Activated T-helper 2 cell treated with anti-CD3 and anti-CD28 coated beads, Interferon-gamma antibody, Interleukin-2, Interleukin-4, amounts not matched to agents 10 μg/mL and 5 μg/mL and 100 μg/mL, durations not matched to agents 14 hours and 24 hours and 36 hours (primary cell): Measurements from ENCODE around the gene NACA2. TPM values are rescaled to one million over a fixed set of nuclear protein-coding genes. Genes with fewer than 3 reads are reported as not detected.

ENCODE experiments used
- DNase-seq: peaks from one replicate; pipeline ENCODE4 v3.0.0; 2021; ENCODE audit warnings: low spot score
- H3K27ac Mint-ChIP-seq: one replicate; pipeline ENCODE4 v1.8.0; 2021; ENCODE audit warnings: mixed read lengths
- H3K27me3 Mint-ChIP-seq: one replicate; pipeline ENCODE4 v1.8.0; 2021; ENCODE audit warnings: low read depth, mixed read lengths
- H3K36me3 Mint-ChIP-seq: one replicate; pipeline ENCODE4 v1.8.0; 2021; ENCODE audit warnings: low read depth, mixed read lengths
- H3K4me1 Mint-ChIP-seq: one replicate; pipeline ENCODE4 v1.8.0; 2021; ENCODE audit warnings: low read depth, mixed read lengths
- H3K4me3 Mint-ChIP-seq: one replicate; pipeline ENCODE4 v1.8.0; 2021; ENCODE audit warnings: low read depth, mild to moderate bottlenecking, moderate library complexity, mixed read lengths
- H3K9me3 Mint-ChIP-seq: one replicate; pipeline ENCODE4 v1.8.0; 2021; ENCODE audit warnings: mixed read lengths
- intact Hi-C: fragments of 100-400 bp; cut with micrococcal nuclease; formaldehyde crosslinking; loops from one replicate; pipeline ENCODE4 v1.15.1; 2023
- total RNA-seq: library from RNA; stranded (reverse); gene quantifications from 2 replicates; pipeline ENCODE4 v1.2.3, GENCODE V29; 2022

The NACA2 gene
- total RNA-seq, 1 donor from 2014 or later = not detected

GRCh38 chr17:61621317-61621716 is 30.3 kb upstream of the NACA2 start:
- H3K27ac Mint-ChIP-seq = no peak overlapping the region
- no peaks in the 10 kb centered on the region for H3K36me3 Mint-ChIP-seq
- peaks cover 30% of the 10 kb centered on the region for H3K27me3 Mint-ChIP-seq
- DNase-seq = no peak
- peaks cover 16% of the 10 kb centered on the region for H3K9me3 Mint-ChIP-seq
- intact Hi-C loops = no loop called here
- no peaks in the 10 kb centered on the region for H3K4me1 Mint-ChIP-seq
- H3K4me3 Mint-ChIP-seq = no peak overlapping the region

DNA sequence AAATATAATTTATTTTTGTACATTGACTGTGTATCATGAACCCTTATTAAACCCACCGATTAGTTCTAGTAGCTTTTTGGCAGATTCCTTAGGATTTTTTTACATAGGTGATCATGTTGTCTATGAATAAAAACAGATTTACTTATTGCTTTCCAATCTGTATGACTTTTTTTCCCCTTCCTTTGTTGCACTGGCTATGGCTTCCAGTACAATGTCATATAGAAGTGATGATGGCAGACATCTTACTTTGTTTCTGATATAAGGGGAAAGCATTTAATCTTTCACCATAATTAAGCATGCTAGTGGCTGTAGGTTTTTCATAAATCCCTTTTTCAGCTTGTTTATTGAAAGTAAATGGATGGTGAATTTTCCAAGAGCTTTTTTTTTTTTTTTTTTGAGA is 28.9 kb upstream of the NACA2 start:
- H3K27me3 Mint-ChIP-seq = peaks cover 26% of the 10 kb centered on the region
- no peak overlapping the region for H3K4me3 Mint-ChIP-seq
- no peak overlapping the region for H3K27ac Mint-ChIP-seq
- H3K9me3 Mint-ChIP-seq = peaks cover 16% of the 10 kb centered on the region
- DNase-seq = no peak
- H3K36me3 Mint-ChIP-seq = no peaks in the 10 kb centered on the region
- intact Hi-C loops = no loop called here
- H3K4me1 Mint-ChIP-seq = peaks cover 4% of the 10 kb centered on the region

GRCh38 chr17:61619493-61619892 is 28.5 kb upstream of the NACA2 start:
- intact Hi-C loops = no loop called here
- H3K4me3 Mint-ChIP-seq = no peak overlapping the region
- no peak overlapping the region for H3K27ac Mint-ChIP-seq
- H3K9me3 Mint-ChIP-seq = peaks cover 16% of the 10 kb centered on the region
- H3K27me3 Mint-ChIP-seq = peaks cover 22% of the 10 kb centered on the region
- DNase-seq = no peak
- peaks cover 4% of the 10 kb centered on the region for H3K4me1 Mint-ChIP-seq
- H3K36me3 Mint-ChIP-seq = no peaks in the 10 kb centered on the region

DNA sequence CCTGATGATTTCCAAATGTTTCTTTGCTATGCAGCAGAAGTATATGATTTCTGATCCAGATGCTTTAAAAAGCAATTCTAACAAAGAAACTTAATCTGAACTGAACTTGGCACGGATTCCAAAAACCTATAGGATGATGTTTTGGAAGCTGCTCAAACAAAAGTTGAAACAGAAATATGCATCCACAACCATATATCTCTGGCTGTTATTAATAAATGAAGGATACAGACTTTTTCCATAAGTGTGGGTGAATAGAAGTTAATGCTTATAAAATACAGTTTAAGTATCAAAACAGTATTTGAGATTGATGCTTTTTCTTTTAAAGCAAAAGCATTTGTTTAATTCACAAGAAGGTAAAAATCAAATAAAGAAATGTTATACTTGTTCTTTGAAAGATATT is 27.9 kb upstream of the NACA2 start:
- intact Hi-C loops = no loop called here
- H3K4me1 Mint-ChIP-seq = peaks cover 4% of the 10 kb centered on the region
- peaks cover 16% of the 10 kb centered on the region for H3K9me3 Mint-ChIP-seq
- no peak overlapping the region for H3K27ac Mint-ChIP-seq
- no peaks in the 10 kb centered on the region for H3K36me3 Mint-ChIP-seq
- H3K4me3 Mint-ChIP-seq = no peak overlapping the region
- peaks cover 21% of the 10 kb centered on the region for H3K27me3 Mint-ChIP-seq
- DNase-seq = no peak

- DNase-seq = no peak
- Mint-ChIP-seq H3K27ac (no peak overlapping the region), H3K27me3 (peaks cover 13% of the 10 kb centered on the region), H3K4me3 (no peak overlapping the region), H3K9me3 (peaks cover 16% of the 10 kb centered on the region), H3K4me1 (peaks cover 4% of the 10 kb centered on the region), H3K36me3 (no peaks in the 10 kb centered on the region)
- intact Hi-C loops = no loop called here
Measured at GRCh38 chr17:61617330-61617729, 26.3 kb upstream of the NACA2 start.

DNA sequence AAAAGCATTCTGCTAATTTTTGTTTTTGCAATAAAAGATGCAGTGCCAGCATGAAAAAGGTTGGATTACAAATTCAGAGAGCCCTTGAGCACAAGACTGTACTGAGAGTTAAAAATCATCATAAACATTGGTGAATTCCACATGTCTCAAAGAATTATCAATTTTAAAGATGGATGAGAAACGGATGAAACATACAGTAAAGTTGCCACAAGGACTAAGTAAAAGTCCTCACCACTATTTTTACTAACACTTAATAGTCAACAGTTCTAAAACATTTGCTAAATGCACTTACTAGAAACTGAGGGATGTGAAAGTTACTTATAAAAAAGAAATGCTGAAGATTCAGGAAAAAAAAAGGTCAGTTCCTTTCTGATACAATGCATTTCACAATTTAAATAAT is 25.8 kb upstream of the NACA2 start:
- DNase-seq = no peak
- Mint-ChIP-seq H3K27ac (no peak overlapping the region), H3K4me1 (peaks cover 4% of the 10 kb centered on the region), H3K4me3 (no peak overlapping the region), H3K36me3 (no peaks in the 10 kb centered on the region), H3K27me3 (peaks cover 13% of the 10 kb centered on the region), H3K9me3 (peaks cover 16% of the 10 kb centered on the region)
- intact Hi-C loops = no loop called here

DNA sequence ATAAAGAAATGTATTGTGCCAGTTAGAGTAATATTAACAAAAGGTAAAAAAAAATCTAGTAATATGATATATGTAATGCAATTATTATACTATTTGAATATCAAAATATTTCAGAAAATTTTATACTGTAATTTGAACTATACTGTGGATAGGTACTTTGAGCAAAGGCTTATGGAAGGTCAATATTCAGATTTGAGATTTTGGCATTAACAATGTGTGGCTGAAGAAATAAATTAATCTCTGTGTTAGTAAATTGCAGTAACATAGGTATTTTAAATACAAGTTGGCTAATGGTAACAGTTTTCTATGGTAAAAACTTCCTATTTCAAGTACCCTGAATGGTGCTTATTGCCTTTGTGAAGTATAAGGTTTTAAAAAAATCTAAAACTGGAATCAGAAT is 23.2 kb upstream of the NACA2 start:
- Mint-ChIP-seq H3K4me1 (peaks cover 4% of the 10 kb centered on the region), H3K27me3 (peaks cover 9% of the 10 kb centered on the region), H3K36me3 (no peaks in the 10 kb centered on the region), H3K4me3 (no peak overlapping the region), H3K9me3 (peaks cover 8% of the 10 kb centered on the region), H3K27ac (no peak overlapping the region)
- no peak for DNase-seq
- intact Hi-C loops = no loop called here

GRCh38 chr17:61611323-61611722 is 20.3 kb upstream of the NACA2 start:
- no peaks in the 10 kb centered on the region for H3K9me3 Mint-ChIP-seq
- H3K27me3 Mint-ChIP-seq = no peaks in the 10 kb centered on the region
- H3K27ac Mint-ChIP-seq = no peak overlapping the region
- H3K4me1 Mint-ChIP-seq = peaks cover 4% of the 10 kb centered on the region
- no peak for DNase-seq
- intact Hi-C loops = no loop called here
- no peak overlapping the region for H3K4me3 Mint-ChIP-seq
- no peaks in the 10 kb centered on the region for H3K36me3 Mint-ChIP-seq

DNA sequence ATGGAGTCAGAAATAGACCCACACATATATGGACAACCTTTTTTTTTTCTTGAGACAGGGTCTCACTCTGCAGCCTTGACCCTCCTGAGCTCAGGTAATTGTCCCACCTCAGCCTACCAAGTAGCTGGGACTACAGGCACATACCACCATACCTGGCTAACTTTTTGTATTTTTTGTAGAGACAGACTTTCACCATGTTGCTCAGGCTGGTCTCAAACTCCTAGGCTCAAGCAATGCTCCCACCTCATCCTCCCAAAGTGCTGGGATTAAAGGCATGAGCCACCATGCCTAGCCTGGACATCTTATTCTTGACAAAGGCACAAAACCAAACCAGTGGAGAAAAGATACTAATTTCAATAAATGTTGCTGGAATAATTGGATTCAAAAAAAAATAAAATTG is 14.7 kb upstream of the NACA2 start:
- intact Hi-C loops = no loop called here
- Mint-ChIP-seq H3K36me3 (no peaks in the 10 kb centered on the region), H3K27me3 (peaks cover 8% of the 10 kb centered on the region), H3K4me1 (no peaks in the 10 kb centered on the region), H3K4me3 (no peak overlapping the region), H3K27ac (no peak overlapping the region), H3K9me3 (no peaks in the 10 kb centered on the region)
- DNase-seq = no peak

DNA sequence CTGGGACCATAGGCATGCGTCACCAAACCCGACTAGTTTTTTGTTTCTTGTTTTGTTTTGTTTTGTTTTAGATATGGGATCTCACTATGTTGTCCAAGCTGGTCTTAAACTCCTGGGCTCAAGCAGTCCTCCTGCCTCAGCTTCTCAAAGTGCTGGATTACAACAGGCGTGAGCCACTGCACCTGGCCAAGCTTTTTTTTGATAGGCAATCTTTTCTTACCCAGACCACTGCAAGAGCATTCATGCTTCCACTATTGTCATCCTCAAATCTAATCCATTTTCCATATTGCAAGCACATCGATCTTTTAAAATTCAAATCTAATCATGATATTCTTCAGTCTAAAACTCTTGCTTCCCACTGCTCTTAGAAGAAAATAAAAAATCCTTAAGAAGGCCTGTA is 10.3 kb upstream of the NACA2 start:
- no peak for DNase-seq
- Mint-ChIP-seq H3K36me3 (no peaks in the 10 kb centered on the region), H3K27ac (no peak overlapping the region), H3K4me1 (no peaks in the 10 kb centered on the region), H3K27me3 (peaks cover 11% of the 10 kb centered on the region), H3K9me3 (no peaks in the 10 kb centered on the region), H3K4me3 (no peak overlapping the region)
- intact Hi-C loops = no loop called here

DNA sequence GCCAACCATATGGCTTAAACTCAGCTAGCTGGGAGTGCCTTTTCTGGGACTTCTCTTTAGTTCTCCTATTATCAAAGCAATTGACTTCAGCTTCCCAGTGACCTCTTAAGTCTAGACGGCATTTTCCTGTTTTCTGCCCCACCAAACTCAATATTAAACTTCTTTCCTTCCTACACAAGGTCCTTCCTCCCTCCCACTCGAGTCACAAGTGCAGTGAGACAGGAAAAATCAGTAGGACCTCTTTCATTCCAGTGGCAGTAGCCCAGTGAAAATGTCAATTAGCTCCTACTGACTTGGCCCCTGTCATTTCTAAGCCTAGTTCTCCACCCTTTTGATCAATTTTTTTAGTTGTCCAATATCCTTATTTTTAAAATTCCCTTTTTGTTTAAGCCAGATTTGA is 9.6 kb upstream of the NACA2 start:
- intact Hi-C loops = no loop called here
- H3K36me3 Mint-ChIP-seq = no peaks in the 10 kb centered on the region
- no peak overlapping the region for H3K27ac Mint-ChIP-seq
- H3K9me3 Mint-ChIP-seq = no peaks in the 10 kb centered on the region
- H3K27me3 Mint-ChIP-seq = peaks cover 14% of the 10 kb centered on the region
- H3K4me1 Mint-ChIP-seq = no peaks in the 10 kb centered on the region
- no peak for DNase-seq
- no peak overlapping the region for H3K4me3 Mint-ChIP-seq

DNA sequence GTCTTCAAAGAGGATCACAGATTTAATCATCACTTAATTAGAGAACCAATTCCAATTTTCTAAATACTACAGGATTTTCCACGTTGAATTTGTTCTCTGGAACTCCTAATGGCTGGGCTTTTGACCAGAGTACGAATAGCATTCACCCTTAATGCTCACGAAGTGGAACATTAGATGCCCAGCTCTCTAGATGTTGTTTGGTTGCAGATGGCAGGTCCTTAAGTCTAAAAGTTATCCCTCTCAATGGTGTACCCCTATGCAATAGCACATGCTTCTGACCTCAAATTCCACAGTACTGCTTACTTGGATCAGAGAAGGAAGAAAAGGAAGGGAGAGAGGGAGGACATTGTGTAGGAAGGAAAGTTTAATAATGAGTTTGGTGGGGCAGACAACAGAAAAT is 8.6 kb upstream of the NACA2 start:
- H3K4me3 Mint-ChIP-seq = no peak overlapping the region
- H3K27ac Mint-ChIP-seq = no peak overlapping the region
- peaks cover 16% of the 10 kb centered on the region for H3K27me3 Mint-ChIP-seq
- no peaks in the 10 kb centered on the region for H3K4me1 Mint-ChIP-seq
- no peaks in the 10 kb centered on the region for H3K9me3 Mint-ChIP-seq
- no peaks in the 10 kb centered on the region for H3K36me3 Mint-ChIP-seq
- DNase-seq = no peak
- intact Hi-C loops = no loop called here

DNA sequence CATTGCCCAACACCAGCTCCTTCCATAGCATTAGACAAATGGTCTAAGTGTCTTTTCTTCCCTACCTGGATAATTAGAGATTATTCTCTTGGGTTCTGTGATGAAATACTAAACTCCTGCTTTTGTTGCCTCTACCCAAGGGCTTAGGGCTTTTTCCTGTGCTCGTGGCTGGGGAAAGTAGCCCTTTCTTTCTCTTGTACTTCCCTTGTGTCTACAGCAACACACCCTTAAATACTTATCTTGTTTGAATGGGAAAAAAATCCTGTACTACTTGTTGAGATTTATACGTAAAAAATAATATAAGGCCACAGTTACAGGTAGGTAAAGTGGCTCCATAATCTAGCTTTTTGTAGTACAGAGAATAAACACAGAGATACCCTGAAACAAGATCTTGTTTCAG is 7.0 kb upstream of the NACA2 start:
- intact Hi-C loops = no loop called here
- no peak for DNase-seq
- no peaks in the 10 kb centered on the region for H3K9me3 Mint-ChIP-seq
- no peaks in the 10 kb centered on the region for H3K4me1 Mint-ChIP-seq
- H3K27me3 Mint-ChIP-seq = peaks cover 14% of the 10 kb centered on the region
- H3K4me3 Mint-ChIP-seq = no peak overlapping the region
- no peak overlapping the region for H3K27ac Mint-ChIP-seq
- H3K36me3 Mint-ChIP-seq = no peaks in the 10 kb centered on the region

DNA sequence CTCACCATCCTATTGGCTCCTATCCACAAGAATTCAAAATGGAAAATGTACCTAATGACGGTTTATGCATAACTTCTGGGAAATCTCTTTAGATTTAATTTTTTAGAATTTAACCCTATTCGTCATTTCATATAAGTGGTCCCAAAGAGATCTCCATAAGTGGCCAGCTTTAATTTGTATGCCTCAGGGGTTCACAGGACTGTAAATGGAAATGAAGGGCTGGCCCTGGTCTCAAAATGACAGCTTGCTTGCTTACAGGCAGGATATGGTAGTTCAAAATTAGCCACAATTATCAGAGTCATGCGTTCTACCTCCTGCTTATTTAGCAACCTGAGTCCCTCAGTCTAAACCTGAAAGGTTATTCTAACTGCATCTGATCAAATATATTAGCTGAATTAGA is 6.6 kb upstream of the NACA2 start:
- no peaks in the 10 kb centered on the region for H3K4me1 Mint-ChIP-seq
- intact Hi-C loops = no loop called here
- no peak overlapping the region for H3K27ac Mint-ChIP-seq
- peaks cover 14% of the 10 kb centered on the region for H3K27me3 Mint-ChIP-seq
- no peaks in the 10 kb centered on the region for H3K9me3 Mint-ChIP-seq
- no peaks in the 10 kb centered on the region for H3K36me3 Mint-ChIP-seq
- DNase-seq = no peak
- H3K4me3 Mint-ChIP-seq = no peak overlapping the region
